ENCODE measurements around the gene TSPAN3. TPM values are rescaled to one million over a fixed set of nuclear protein-coding genes. Genes with fewer than 3 reads are reported as not detected.

TSPAN3 gene
- 32.3 and 35.2 TPM in 2 replicates for total RNA-seq (2014; rRNA removed; shearing (Covaris generic))
- 42.5 and 47.2 TPM in 2 replicates for total RNA-seq (2022)
- Bru-seq, nascent RNA, result percentile 63 among the genes with signal in this experiment
- BruChase-seq, experiment 1, labeled RNA remaining after a 6-hour chase, result percentile 62 among the genes with signal in this experiment
- BruChase-seq, experiment 2, labeled RNA remaining after a 2-hour chase, result percentile 67 among the genes with signal in this experiment
- long read RNA-seq, full-length matches to known transcripts, result 83 of 86 reads
- long read RNA-seq, partial matches to known transcripts, result 1 of 86 reads
- long read RNA-seq, other reads (novel, unspliced or antisense), result 2 of 86 reads

DNA sequence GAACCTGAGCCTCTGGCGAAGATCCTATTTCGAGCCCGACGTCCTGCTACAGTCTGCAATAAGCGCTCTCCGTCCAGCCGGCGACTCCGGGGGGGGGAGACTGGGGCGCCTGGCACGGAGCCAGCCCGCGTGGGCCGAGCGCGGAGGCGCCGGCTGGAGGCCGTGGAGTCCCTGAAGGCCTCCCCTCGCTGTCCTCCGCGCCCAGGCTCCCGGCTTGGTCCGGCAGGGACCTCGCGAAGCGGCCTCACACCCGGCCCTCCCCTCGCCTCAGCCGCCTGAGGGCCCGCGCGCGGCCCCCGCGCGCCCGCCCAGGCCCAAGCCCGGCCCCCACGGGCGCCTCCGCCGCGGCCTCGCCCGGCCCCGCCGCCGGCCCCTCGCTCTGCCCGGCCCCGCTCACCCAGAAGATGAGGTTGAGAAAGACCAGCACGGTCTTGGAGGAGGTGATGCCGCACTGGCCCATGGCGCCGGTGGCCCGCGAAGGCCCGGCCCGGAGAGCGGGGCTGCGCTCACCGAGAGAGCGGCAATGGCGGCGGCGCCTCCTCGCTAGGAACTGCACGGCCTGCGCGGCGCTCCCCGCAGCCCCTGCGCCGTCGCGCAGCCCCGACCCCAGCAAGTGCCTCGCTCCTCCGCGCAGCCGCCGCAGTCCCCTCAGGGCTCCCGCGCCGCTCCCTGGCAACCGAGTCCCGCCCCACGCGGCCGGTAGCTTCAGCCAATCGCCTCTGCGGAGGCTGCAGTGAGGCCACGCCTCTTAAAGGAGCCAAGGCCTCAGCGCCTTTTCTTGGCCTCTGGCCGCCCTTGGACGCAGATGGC lies at the start of gene TSPAN3:
TSPAN3 (minus strand) TSS at position 615 of the 810 bp plus-strand sequence; CDS start at position 460, 155 bp downstream.
- H3K27ac ChIP-seq (ENCODE audit: low read depth, low read length, poor library complexity, severe bottlenecking), result no peak within 1 kb of the TSS
- POLR2A ChIA-PET, result interaction anchor here (1.1 kb wide), 1 partner anchor 10 kb away, joined by 4 read pairs; no protein-coding TSS in a partner anchor
- CTCF ChIA-PET (ENCODE audit: unreplicated experiment), result no interaction called here

DNA sequence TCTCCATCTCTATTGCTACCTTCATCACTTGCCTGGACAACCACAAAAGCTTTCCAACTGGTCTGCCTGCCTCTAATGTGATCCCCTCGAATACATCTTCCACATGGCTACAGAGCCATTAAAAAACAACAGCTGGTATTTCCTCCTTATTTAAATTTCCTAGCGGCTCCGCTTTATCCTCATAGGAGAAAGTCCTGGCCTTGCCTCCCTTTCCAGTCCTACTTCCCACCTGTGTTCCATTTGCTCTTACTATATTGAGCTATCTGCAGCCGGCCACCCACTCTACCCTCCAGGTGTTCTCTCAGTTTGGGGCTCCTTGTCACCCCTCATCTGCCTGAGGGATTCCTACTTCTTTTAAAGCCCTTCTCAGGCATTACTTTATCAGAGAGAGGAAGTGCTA lies 49.7 kb upstream of the TSPAN3 start:
- Histone ChIP-seq H3K79me2 (ENCODE audit: insufficient read depth, low read depth, low read length) (no peaks in the 10 kb centered on the region), H3K4me1 (ENCODE audit: insufficient read depth, low read length, poor library complexity, severe bottlenecking) (no peaks in the 10 kb centered on the region), H2AFZ (ENCODE audit: low read length) (no peak overlapping the region), H3K9me2 (ENCODE audit: insufficient read depth, low read length) (no peaks in the 10 kb centered on the region), H3K27ac (ENCODE audit: low read depth, low read length, poor library complexity, severe bottlenecking) (no peak overlapping the region), H3K9me3 (ENCODE audit: low read length) (no peaks in the 10 kb centered on the region), H4K20me1 (ENCODE audit: insufficient read depth, low read length) (no peaks in the 10 kb centered on the region), H3K4me3 (ENCODE audit: low read depth, low read length, poor library complexity, severe bottlenecking) (no peak overlapping the region), H3K36me3 (ENCODE audit: insufficient read depth, low read length) (no peaks in the 10 kb centered on the region), H3K4me2 (ENCODE audit: low read length) (no peak overlapping the region)
- DNase-seq (ENCODE audit: low spot score), result no peak
- POLR2A ChIA-PET, result no interaction called here
- intact Hi-C loops (cut with micrococcal nuclease; ENCODE audit: unreplicated experiment), result no loop called here
- no peak for TF ChIP-seq EZH2phosphoT487 (IDR thresholded peaks at IDR 0.05; ENCODE audit: borderline replicate concordance, low read depth, low read length)
- TF ChIP-seq, protein P1, sequence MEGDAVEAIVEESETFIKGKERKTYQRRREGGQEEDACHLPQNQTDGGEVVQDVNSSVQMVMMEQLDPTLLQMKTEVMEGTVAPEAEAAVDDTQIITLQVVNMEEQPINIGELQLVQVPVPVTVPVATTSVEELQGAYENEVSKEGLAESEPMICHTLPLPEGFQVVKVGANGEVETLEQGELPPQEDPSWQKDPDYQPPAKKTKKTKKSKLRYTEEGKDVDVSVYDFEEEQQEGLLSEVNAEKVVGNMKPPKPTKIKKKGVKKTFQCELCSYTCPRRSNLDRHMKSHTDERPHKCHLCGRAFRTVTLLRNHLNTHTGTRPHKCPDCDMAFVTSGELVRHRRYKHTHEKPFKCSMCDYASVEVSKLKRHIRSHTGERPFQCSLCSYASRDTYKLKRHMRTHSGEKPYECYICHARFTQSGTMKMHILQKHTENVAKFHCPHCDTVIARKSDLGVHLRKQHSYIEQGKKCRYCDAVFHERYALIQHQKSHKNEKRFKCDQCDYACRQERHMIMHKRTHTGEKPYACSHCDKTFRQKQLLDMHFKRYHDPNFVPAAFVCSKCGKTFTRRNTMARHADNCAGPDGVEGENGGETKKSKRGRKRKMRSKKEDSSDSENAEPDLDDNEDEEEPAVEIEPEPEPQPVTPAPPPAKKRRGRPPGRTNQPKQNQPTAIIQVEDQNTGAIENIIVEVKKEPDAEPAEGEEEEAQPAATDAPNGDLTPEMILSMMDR (conservative IDR thresholded peaks at IDR 0.05; ENCODE audit: low read length), result no peak
- BruUV-seq (replicated peaks), result no TSS peak
- CTCF ChIA-PET (ENCODE audit: unreplicated experiment), result no interaction called here

More for the DNA sequence above, at the start of gene TSPAN3:
- Histone ChIP-seq H2AFZ (ENCODE audit: low read length) (peak within 1 kb of the TSS; percentile 97), H3K4me2 (ENCODE audit: low read length) (peak within 1 kb of the TSS; percentile 91), H3K4me3 (ENCODE audit: low read depth, low read length, poor library complexity, severe bottlenecking) (peak within 1 kb of the TSS; percentile 71), H3K9me3 (ENCODE audit: low read length) (no peaks in the 10 kb centered on the region), H3K36me3 (ENCODE audit: insufficient read depth, low read length) (no peaks in the 10 kb centered on the region), H3K79me2 (ENCODE audit: insufficient read depth, low read depth, low read length) (no peaks in the 10 kb centered on the region; the same call in 1 of the 2 replicates), H4K20me1 (ENCODE audit: insufficient read depth, low read length) (0 out of 2 replicates have a peak, but pooled peaks cover 4% of the 10 kb centered on the region), H3K4me1 (ENCODE audit: insufficient read depth, low read length, poor library complexity, severe bottlenecking) (peaks cover 25% of the 10 kb centered on the region), H3K9me2 (ENCODE audit: insufficient read depth, low read length) (no peaks in the 10 kb centered on the region)
- intact Hi-C loops (cut with micrococcal nuclease; ENCODE audit: unreplicated experiment), result no loop called here
- no TSS peak for BruUV-seq (replicated peaks)
- peak; percentile 94 for DNase-seq (ENCODE audit: low spot score)
- TF ChIP-seq EZH2phosphoT487 (IDR thresholded peaks at IDR 0.05; ENCODE audit: borderline replicate concordance, low read depth, low read length), result no peak
- TF ChIP-seq, protein P1 (conservative IDR thresholded peaks at IDR 0.05; ENCODE audit: low read length), result no peak

Measured in OCI-LY7 (cell line).